Measurements from ENCODE around the gene UCHL1. TPM values are rescaled to one million over a fixed set of nuclear protein-coding genes. Genes with fewer than 3 reads are reported as not detected.

Gene UCHL1
- polyA plus RNA-seq (2011; rRNA removed) (1,295 and 1,743 TPM in 2 replicates), polyA minus RNA-seq (2011; rRNA and poly(A)+ RNA removed) (240 and 358 TPM in 2 replicates)

DNA sequence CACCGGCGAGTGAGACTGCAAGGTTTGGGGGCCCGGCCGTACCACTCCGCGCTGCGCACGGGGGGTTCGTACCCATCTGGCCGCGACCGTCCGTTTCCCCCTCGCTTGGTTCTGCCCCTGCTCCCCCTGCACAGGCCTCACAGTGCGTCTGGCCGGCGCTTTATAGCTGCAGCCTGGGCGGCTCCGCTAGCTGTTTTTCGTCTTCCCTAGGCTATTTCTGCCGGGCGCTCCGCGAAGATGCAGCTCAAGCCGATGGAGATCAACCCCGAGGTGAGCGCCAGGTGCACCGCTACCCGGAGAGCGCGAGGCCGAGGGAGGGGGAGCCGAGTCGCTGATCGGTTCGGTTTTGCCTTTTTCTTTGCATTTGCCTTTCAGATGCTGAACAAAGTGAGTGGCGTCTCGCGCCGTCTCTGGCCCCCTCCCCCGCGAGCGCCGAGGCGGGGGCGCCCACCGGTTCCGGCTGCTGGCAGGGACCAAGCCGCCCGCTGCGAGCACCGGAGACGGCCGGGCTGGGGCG is at the start of gene UCHL1:
TSS of gene UCHL1 (plus strand) at position 189 of the 517 bp plus-strand sequence. CDS start at position 238, 49 bp downstream.
- CTCF ChIA-PET, result interaction anchor here (1.7 kb wide), 2 partner anchors 277 to 329 kb away, joined by 4 to 5 read pairs; no protein-coding TSS in a partner anchor
- DNase-seq (ENCODE audit: low read depth), result no peak

DNA sequence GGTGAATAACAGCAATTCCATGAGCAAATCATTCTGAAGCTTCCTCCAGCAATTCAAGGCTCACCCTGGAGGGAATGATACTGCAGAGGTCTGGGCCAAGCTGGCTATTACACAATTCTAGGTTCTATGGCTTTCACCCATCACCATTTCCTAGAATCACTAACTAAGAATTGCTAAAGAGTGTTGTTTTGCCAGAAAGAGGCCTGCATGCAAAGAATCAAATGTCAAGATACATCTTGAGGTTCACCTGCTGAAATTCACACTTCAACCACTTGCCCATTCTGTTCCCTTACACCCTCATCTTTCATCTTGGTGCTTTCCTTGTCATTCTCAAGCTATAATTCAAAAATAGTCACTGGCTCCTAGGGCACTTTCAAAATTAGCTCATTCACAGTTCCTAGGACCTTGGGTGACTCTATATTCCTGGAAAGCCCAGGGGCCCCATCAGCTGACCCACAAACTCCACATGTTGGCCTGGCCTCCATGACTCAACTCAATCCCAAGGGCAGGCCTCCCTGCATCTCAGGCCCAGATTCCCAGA is 49.4 kb upstream of the UCHL1 start:
- Histone ChIP-seq H3K27me3 (ENCODE audit: control insufficient read depth, insufficient read depth, low read length) (no peaks in the 10 kb centered on the region), H3K4me3 (ENCODE audit: low read depth, low read length) (no peak overlapping the region), H3K36me3 (ENCODE audit: control insufficient read depth, insufficient read depth, low read length) (no peaks in the 10 kb centered on the region)
- DNase-seq (ENCODE audit: low read depth), result no peak
- TF ChIP-seq, protein P1, sequence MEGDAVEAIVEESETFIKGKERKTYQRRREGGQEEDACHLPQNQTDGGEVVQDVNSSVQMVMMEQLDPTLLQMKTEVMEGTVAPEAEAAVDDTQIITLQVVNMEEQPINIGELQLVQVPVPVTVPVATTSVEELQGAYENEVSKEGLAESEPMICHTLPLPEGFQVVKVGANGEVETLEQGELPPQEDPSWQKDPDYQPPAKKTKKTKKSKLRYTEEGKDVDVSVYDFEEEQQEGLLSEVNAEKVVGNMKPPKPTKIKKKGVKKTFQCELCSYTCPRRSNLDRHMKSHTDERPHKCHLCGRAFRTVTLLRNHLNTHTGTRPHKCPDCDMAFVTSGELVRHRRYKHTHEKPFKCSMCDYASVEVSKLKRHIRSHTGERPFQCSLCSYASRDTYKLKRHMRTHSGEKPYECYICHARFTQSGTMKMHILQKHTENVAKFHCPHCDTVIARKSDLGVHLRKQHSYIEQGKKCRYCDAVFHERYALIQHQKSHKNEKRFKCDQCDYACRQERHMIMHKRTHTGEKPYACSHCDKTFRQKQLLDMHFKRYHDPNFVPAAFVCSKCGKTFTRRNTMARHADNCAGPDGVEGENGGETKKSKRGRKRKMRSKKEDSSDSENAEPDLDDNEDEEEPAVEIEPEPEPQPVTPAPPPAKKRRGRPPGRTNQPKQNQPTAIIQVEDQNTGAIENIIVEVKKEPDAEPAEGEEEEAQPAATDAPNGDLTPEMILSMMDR (IDR thresholded peaks at IDR 0.05; ENCODE audit: insufficient read depth, low read depth, low read length), result no peak
- ChIA-PET POLR2A (no interaction called here), CTCF (interaction anchor here (1.1 kb wide), 1 partner anchor 14 kb away, joined by 3 read pairs; no protein-coding TSS in a partner anchor)

More for the DNA sequence above, at the start of gene UCHL1:
- peak within 1 kb of the TSS; percentile 88 for H3K4me3 ChIP-seq (ENCODE audit: low read depth, low read length)
- TF ChIP-seq, protein P1 (IDR thresholded peaks at IDR 0.05; ENCODE audit: insufficient read depth, low read depth, low read length), result no peak
- H3K27me3 ChIP-seq (ENCODE audit: control insufficient read depth, insufficient read depth, low read length), result peaks cover 3% of the 10 kb centered on the region; the same call in 1 of the 2 replicates
- POLR2A ChIA-PET, result interaction anchor here (0.6 to 0.7 kb wide), 2 partner anchors 185 to 278 kb away, joined by 3 to 5 read pairs; no protein-coding TSS in a partner anchor
- peaks cover 4% of the 10 kb centered on the region for H3K36me3 ChIP-seq (ENCODE audit: control insufficient read depth, insufficient read depth, low read length)

DNA sequence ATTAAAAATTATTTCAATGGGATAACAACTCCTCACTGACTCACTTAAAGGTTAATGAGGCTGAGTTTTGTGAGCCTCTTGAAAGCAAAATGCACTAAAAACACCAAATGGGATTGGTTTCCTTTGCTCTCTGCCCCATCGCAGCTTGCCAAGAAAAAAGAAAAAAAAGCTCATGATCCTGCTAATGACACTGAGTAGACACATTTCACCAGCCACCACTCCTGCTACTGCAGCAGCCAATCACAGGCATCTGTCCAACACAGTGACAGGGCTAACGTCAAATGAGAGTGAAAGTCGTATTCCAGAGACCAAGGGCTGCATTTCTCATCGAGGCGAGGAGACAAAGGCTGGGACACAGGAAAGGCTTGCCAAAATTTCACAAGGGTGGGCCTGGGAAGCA is 47.5 kb upstream of the UCHL1 start:
- H3K4me3 ChIP-seq (ENCODE audit: low read depth, low read length), result no peak overlapping the region
- ChIA-PET POLR2A (no interaction called here), CTCF (interaction anchor here (0.7 to 2.3 kb wide), 3 partner anchors 233 to 285 kb away, joined by 3 to 8 read pairs (median 4); no protein-coding TSS in a partner anchor)
- H3K27me3 ChIP-seq (ENCODE audit: control insufficient read depth, insufficient read depth, low read length), result no peaks in the 10 kb centered on the region
- no peak for DNase-seq (ENCODE audit: low read depth)
- no peaks in the 10 kb centered on the region for H3K36me3 ChIP-seq (ENCODE audit: control insufficient read depth, insufficient read depth, low read length)
- TF ChIP-seq, protein P1 (IDR thresholded peaks at IDR 0.05; ENCODE audit: insufficient read depth, low read depth, low read length), result no peak

GRCh38 chr4:41209901-41210300 is 46.8 kb upstream of the UCHL1 start:
- no peak for DNase-seq (ENCODE audit: low read depth)
- H3K27me3 ChIP-seq (ENCODE audit: control insufficient read depth, insufficient read depth, low read length), result no peaks in the 10 kb centered on the region
- ChIA-PET CTCF (interaction anchor here (2.3 kb wide), 1 partner anchor 286 kb away, joined by 8 read pairs; no protein-coding TSS in a partner anchor), POLR2A (no interaction called here)
- no peaks in the 10 kb centered on the region for H3K36me3 ChIP-seq (ENCODE audit: control insufficient read depth, insufficient read depth, low read length)
- no peak overlapping the region for H3K4me3 ChIP-seq (ENCODE audit: low read depth, low read length)
- TF ChIP-seq, protein P1 (IDR thresholded peaks at IDR 0.05; ENCODE audit: insufficient read depth, low read depth, low read length), result no peak

- TF ChIP-seq, protein P1 (IDR thresholded peaks at IDR 0.05; ENCODE audit: insufficient read depth, low read depth, low read length), result no peak
- Histone ChIP-seq H3K27me3 (ENCODE audit: control insufficient read depth, insufficient read depth, low read length) (no peaks in the 10 kb centered on the region), H3K4me3 (ENCODE audit: low read depth, low read length) (peak overlapping the region; percentile 77), H3K36me3 (ENCODE audit: control insufficient read depth, insufficient read depth, low read length) (no peaks in the 10 kb centered on the region)
- ChIA-PET CTCF (interaction anchor here (0.7 to 9.0 kb wide), 12 partner anchors 8 to 303 kb away, joined by 3 to 80 read pairs (median 4); no protein-coding TSS in a partner anchor), POLR2A (interaction anchor here (0.6 kb wide), 1 partner anchor 35 kb away, joined by 3 read pairs; no protein-coding TSS in a partner anchor)
- DNase-seq (ENCODE audit: low read depth), result no peak
These were observed 44.6 kb upstream of the UCHL1 start for GRCh38 chr4:41211951-41212615.

Data from BJ (cell line).